Diencephalon (tissue), 1 donor: ENCODE results near the gene UBXN7. TPM values are rescaled to one million over a fixed set of nuclear protein-coding genes. Genes with fewer than 3 reads are reported as not detected.

ENCODE experiments used
- small RNA-seq: library from RNA; depleted of rRNA; stranded (forward); fragments of <200 nt; gene quantifications from one replicate; pipeline ENCODE3, GENCODE V24; 2014
- total RNA-seq: library from RNA; depleted of rRNA; stranded (reverse); fragments of >200 nt; gene quantifications from one replicate; pipeline ENCODE4 v1.2.3, GENCODE V29; 2014

The UBXN7 gene, protein sequence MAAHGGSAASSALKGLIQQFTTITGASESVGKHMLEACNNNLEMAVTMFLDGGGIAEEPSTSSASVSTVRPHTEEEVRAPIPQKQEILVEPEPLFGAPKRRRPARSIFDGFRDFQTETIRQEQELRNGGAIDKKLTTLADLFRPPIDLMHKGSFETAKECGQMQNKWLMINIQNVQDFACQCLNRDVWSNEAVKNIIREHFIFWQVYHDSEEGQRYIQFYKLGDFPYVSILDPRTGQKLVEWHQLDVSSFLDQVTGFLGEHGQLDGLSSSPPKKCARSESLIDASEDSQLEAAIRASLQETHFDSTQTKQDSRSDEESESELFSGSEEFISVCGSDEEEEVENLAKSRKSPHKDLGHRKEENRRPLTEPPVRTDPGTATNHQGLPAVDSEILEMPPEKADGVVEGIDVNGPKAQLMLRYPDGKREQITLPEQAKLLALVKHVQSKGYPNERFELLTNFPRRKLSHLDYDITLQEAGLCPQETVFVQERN
- total RNA-seq = 42.4 TPM

DNA sequence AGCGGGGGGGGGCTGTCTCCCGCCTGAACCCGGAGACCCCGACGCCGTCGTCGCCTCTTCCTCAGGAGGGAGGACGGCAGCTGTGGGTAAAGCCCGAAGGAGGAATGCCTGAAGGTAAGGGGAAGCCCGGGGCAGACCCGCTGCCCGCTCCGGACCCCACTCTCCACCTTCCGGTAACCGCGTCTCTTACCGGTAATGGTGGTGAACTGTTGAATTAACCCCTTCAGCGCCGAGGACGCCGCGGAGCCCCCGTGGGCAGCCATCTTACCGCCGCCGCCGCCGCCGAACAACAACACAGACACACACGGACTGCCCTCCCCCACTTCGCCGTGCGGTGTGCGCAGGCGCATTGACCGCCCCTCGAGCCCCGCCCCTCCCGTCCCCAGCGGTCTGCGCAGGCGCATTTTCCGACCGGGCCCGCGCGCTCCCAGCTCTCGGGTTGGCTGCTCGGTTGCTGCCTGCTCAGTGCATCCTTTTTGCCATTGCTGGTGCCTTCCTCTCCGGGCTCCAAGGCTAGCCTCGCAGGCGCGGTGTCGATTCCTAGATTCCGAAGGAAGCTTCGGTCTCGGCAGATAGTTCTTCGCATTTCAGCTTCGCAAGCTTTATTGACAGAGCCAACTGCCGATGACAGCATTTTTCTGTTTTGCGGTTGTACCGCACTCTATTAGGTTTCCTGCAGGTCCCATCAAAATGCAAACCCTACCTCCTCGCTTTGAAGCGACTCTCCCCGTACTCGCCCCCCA is at the start of gene UBXN7:
Gene UBXN7, minus strand, starts transcription at position 291 of the 743 bp plus-strand sequence. Its CDS starts 28 bp downstream, at position 263.

DNA sequence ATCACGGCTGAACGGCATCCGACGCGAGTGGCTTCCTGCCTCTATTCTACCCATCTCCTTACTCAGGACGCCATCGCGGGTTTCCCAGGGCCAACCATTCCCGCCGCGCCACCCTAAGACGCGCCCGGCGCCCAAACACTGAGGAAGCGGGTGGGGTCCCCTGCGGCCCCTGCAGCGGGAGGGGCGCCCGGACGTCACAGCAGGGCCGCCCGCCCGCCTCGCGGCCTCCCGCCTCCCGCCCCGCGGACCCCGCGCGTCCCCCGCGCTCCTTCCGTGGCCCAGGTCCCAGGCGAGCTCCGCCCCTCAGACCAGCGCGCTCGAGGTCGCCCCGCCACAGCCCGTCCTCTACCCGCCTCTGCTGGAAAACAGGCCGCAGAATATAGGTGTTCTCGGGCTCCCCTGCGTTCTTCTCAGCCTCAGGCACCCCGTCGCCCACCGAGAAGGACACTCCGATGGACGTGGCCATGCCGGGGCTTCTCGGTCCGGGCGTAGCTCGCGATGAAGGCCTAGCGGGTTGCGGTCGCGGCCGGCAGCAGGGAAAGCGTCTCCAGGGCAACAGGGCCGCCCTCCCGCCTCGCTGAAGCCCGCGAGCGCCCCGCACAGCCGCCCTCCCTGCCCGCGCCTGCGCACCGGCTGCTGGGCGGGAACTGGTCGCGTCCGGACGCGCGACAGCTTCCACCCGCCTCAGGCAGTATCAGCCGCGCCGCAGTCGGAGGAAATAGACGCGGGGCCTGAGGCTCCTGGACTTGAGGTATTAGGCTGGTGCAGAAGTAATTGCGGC is 114.3 kb downstream of the UBXN7 start, which contains the start of gene DYNLT2B:
Gene DYNLT2B, minus strand, starts transcription at position 554 of the 781 bp plus-strand sequence. Its CDS starts 88 bp downstream, at position 466.

Small RNA genes lying within 50 kb of the gene (small RNA-seq; reads per million reads assigned to genes)
- gene AC069257.2 (not detected), gene AC083822.1 (not detected), gene AC117490.1 (not detected), gene RN7SL434P (not detected), gene RN7SL738P (not detected), gene RNU6-1279P (not detected), gene RNU6-910P (not detected)

Other genes with a start within 250 kb of the UBXN7 start
- gene ZDHHC19, start 221.0 kb downstream of the UBXN7 start, total RNA-seq = not detected
- gene SLC51A, start 215.9 kb downstream of the UBXN7 start, total RNA-seq = not detected
- 35.8 TPM for gene PCYT1A, start 144.7 kb downstream of the UBXN7 start, total RNA-seq
- gene DYNLT2B, start 114.2 kb downstream of the UBXN7 start, total RNA-seq = 41.8 TPM
- gene TM4SF19, start 94.0 kb downstream of the UBXN7 start, total RNA-seq = not detected
- gene RNF168, start 71.3 kb upstream of the UBXN7 start, total RNA-seq = 24.0 TPM
- gene SMCO1, start 82.9 kb upstream of the UBXN7 start, total RNA-seq = not detected
- 5.1 TPM for gene WDR53, start 136.1 kb upstream of the UBXN7 start, total RNA-seq
- 43.4 TPM for gene FBXO45, start 136.2 kb upstream of the UBXN7 start, total RNA-seq
- gene NRROS, start 207.3 kb upstream of the UBXN7 start, total RNA-seq = 0.92 TPM